ENCODE data around the gene SUMO4.
"Not testable (repeated sequence)": the region's sequence is repeated elsewhere in the genome, so short reads cannot be mapped to it uniquely, and the experiment has no call there.

The SUMO4 gene

GRCh38 chr6:149431905-149432775, 32.1 kb downstream of the SUMO4 start:
- peak; percentile 88 for DNase-seq (ENCODE audit: low spot score)
- FAIRE-seq = peak; percentile 59

- FAIRE-seq = no peak
Measured at GRCh38 chr6:149433405-149433804, 33.3 kb downstream of the SUMO4 start.

DNA sequence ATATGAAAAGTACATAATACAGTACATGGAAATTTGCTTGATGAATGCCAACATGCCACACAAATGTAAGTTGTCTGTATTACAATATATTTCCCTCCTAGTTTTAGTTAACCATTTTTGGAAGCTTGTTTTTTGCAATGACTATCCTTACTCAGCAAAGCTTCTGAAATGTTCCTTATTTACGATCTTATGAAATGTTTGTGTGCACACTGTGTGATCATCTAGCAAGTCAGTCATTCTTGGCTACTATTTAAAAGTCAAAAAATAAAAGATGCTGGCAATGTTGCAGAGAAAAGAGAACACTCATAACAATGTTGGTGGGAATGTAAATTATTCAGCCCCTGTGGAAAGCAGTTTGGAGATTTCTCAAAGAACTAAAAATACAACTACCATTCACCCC, 33.8 kb downstream of the SUMO4 start:
- no peak for DNase-seq (ENCODE audit: low spot score)
- FAIRE-seq = no peak

More at GRCh38 chr6:149433405-149433804, 33.3 kb downstream of the SUMO4 start:
- DNase-seq (ENCODE audit: low spot score) = no peak

- no peak for DNase-seq (ENCODE audit: low spot score)
- FAIRE-seq = no peak
Measured at GRCh38 chr6:149435919-149436586, 36.0 kb downstream of the SUMO4 start.

DNA sequence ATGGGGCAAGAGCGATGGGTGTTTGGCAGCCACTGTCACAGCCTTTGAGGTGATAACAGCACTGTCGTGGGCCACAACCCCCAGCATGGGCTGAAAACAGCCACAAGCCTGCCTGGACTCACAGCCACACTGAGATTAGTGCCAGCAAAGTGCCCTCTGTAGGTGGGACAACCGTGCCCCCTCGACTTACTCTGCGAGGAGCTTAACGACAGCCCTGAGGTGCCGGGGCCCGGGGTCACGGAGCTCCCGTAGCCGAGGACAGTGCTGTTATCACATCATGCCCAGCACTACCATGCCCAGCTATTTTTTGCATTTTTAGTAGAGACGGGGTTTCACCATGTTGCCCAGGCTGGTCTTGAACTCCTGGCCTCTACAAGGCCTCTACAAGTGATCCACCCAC, 36.6 kb downstream of the SUMO4 start:
- no peak for DNase-seq (ENCODE audit: low spot score)
- no peak for FAIRE-seq

DNA sequence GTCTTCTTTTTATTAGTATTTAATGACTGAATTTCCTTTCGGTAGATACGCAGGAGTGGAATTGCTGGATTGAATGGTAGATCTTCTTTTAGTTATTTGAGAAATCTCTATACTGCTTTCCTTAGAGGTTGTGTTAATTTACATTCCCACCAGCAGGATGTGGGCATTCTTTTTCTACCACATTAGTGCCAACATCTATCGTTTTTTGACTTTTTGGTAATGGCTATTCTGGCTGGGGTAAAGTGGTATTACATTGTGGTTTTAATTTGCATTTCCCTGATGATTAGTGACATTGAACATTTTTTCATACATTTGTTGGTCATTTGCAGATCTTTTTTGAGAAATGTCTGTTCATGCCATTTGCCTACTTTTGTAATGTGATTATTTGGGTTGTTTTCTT, 37.1 kb downstream of the SUMO4 start:
- no peak for DNase-seq (ENCODE audit: low spot score)
- FAIRE-seq = no peak

GRCh38 chr6:149438855-149439254, 38.8 kb downstream of the SUMO4 start:
- FAIRE-seq (no peak), DNase-seq (ENCODE audit: low spot score) (no peak)

- no peak for FAIRE-seq
- no peak for DNase-seq (ENCODE audit: low spot score)
Measured at GRCh38 chr6:149439626-149440025, 39.6 kb downstream of the SUMO4 start.

GRCh38 chr6:149440735-149441671, 40.9 kb downstream of the SUMO4 start:
- DNase-seq (ENCODE audit: low spot score) = peak; percentile 62
- no peak for FAIRE-seq

DNA sequence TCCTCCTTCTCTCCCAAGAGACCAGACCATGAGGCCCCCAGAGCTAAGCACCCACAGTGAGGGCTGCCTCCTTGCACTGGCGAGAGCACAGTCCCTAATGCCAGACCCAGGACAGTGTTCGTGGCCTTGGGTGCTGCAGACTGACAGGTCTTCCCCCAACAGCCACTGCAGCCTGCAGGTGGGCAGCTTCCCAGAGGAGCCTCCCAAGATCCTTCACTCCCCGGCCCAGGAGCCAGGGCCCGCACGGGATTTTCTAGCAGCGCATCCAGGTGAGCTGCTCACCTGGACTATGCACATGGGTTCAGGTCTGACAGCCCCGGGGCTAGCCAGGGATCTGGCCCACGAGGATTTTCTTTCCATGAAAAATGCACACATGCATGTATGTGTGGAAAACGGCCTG, 41.7 kb downstream of the SUMO4 start:
- no peak for FAIRE-seq

DNA sequence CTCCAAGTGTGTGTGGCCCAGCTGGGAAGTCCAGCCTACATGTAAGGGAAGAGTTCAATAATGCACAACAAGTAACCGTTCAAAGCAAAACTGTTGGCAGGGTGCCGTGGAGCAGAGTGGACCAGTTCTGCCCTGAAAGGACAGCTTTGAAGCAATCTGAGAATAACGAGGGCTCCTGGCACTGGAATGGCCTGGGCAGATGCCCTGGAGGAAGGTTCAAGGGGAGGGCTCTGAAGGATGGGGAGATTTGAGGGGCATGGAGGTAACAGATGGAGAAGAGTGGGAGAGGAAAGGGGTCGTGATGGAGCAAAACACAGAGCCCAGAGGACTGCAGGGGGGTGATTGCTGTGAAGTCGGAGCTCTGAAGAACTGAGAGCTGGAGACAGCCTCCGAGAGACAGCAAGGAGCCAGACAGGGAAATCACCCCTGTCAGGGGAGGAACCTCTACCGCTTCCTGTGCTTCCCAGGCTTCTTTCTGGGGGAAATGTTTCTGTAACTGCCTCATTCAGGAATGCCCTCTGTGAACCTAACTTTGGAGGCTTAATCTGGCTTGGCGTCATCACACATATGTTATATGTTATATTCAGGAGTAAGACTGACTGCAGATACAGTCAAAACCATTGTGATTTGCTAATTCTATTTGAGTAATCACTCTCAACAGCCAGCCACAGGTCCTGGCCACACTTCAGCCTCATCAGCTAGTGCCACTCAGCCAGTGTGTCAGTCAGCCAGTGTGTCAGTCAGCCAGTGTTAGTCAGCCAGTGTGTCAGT, 43.5 kb downstream of the SUMO4 start:
- DNase-seq (ENCODE audit: low spot score) (no peak), FAIRE-seq (no peak)

More for the DNA sequence above, 41.7 kb downstream of the SUMO4 start:
- DNase-seq (ENCODE audit: low spot score) = no peak

GRCh38 chr6:149444360-149445094, 44.5 kb downstream of the SUMO4 start:
- FAIRE-seq = not testable (repeated sequence)

DNA sequence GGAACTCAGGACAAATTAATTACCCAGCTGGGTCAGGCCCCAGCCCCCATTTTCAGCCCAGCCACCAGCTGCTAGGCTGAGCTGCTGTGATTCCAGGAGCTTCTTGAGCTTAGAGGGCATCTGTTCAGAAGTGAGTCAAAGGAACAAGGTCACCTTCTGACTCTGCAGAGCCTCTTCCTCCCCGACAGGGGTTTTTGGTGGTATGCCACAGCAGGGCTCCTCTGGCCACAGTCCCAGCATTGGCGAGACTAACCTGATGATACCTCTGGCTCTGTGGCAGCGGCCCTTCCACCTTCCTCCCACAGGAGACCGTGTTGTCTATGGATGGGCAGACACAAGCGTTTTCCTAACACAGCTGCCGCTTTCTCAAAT, 45.0 kb downstream of the SUMO4 start:
- FAIRE-seq (no peak), DNase-seq (ENCODE audit: low spot score) (no peak)

More at GRCh38 chr6:149444360-149445094, 44.5 kb downstream of the SUMO4 start:
- DNase-seq (ENCODE audit: low spot score) = not testable (repeated sequence)

DNA sequence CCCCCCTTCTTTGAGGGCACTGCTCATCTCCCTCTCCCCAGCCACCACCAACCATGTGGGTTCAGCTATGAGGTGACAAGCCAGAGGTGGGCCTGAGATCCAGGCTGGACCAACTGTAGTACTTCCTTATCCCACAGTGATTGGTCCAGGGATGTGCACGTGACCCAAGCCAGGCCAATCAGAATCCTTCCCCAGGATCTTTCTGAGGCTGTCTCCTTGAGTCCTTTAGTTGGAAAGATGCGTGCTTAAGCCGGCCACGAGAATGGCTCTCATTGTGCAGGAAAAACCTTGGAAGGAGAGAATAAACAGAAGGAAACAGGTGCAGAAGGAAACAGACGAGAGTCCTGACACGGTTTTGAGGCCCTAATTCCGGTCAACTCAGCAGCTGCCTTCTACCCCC, 45.5 kb downstream of the SUMO4 start:
- FAIRE-seq = no peak
- no peak for DNase-seq (ENCODE audit: low spot score)

- no peak for FAIRE-seq
- DNase-seq (ENCODE audit: low spot score) = no peak
Measured at GRCh38 chr6:149446791-149447376, 46.8 kb downstream of the SUMO4 start.

- DNase-seq (ENCODE audit: low spot score) = no peak
- FAIRE-seq = no peak
Measured at GRCh38 chr6:149448821-149449453, 48.9 kb downstream of the SUMO4 start.

DNA sequence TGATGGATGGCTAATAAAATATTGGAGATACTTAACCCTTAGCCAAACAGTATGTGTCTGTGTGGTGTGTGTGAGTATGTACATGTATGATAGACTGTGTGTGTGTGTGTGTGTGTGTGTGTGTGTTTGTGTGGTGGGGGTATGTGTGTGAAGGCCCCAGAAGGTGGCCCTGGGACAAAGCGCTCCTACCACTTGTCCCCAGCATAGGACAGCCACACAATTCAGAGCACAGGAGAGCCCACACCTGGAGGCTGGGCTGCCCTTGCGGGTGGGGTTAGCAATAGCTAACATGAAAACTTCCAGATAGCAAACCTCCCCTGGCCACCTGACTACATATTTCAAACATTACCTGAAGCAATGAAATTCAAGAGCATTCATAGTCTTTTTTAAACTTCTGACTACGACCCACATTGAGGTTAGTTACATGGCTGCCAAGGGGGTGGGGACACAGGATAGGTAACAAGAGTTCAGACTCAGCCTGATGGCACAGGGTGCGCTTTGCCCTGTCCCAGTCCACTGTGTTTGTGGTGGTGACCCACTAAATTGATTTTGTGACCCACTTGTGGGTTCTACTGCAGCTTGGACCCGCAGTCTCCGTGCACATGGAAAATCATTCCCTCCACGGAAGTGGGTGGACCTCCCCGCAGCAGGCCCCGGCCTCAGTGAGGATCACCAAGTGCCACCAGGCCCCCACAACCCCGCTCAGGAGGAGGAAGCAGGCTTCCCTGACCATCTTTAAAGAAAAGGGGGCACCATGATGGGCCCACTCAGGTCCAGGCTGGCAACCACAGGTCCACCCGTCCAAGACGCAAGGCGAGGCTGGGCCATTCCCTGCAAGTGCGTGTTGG, 50.0 kb downstream of the SUMO4 start:
- FAIRE-seq (no peak), DNase-seq (ENCODE audit: low spot score) (no peak)

Measured in urothelium cell line (cell line).